Activated CD4-positive, alpha-beta T cell treated with anti-CD3 and anti-CD28 coated beads for 48 hours (primary cell): Measurements from ENCODE around the gene TMPRSS15.
"Not testable (repeated sequence)": the region's sequence is repeated elsewhere in the genome, so short reads cannot be mapped to it uniquely, and the experiment has no call there.

Experiments
- DNase-seq: peaks from one replicate; pipeline ENCODE4 v3.0.0-alpha.2; 2020

Gene TMPRSS15

DNA sequence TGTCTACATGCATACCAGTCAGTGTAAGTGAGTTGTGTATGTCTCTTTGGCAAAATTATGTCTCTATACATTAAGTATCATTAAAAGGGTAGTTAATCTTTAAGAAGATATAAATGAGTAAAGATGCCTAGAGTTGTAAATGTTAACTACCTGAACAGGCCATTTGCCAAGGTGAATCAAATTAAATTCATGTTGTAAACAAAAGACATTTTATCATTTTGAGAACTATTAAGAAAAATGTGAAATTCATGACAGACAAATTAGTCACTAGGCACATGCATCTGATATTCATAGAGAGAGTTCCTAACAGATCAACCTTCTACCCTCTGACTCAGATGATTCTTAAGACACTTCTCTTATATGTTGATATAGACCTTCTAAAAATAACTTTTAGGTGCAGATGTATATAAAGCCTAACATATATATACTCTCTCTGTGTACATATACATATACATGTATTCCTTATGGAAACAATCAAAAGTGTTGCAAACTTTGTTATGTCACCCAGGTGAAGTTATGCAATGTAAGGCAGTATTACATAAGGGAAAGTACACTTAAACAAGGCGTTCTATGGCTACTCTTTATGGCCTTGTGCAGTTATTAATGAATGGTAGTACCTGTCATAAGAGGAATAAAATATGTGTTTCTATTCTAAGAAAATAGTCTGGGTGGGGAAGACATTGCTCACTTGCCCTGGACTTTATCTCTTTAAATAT, at the start of gene TMPRSS15:
TSS of gene TMPRSS15 (minus strand) at position 51 of the 716 bp plus-strand sequence. CDS start 163 bp downstream, outside the sequence.
- DNase-seq = no peak

GRCh38 chr21:18451670-18452069, 48.1 kb upstream of the TMPRSS15 start:
- no peak for DNase-seq

DNA sequence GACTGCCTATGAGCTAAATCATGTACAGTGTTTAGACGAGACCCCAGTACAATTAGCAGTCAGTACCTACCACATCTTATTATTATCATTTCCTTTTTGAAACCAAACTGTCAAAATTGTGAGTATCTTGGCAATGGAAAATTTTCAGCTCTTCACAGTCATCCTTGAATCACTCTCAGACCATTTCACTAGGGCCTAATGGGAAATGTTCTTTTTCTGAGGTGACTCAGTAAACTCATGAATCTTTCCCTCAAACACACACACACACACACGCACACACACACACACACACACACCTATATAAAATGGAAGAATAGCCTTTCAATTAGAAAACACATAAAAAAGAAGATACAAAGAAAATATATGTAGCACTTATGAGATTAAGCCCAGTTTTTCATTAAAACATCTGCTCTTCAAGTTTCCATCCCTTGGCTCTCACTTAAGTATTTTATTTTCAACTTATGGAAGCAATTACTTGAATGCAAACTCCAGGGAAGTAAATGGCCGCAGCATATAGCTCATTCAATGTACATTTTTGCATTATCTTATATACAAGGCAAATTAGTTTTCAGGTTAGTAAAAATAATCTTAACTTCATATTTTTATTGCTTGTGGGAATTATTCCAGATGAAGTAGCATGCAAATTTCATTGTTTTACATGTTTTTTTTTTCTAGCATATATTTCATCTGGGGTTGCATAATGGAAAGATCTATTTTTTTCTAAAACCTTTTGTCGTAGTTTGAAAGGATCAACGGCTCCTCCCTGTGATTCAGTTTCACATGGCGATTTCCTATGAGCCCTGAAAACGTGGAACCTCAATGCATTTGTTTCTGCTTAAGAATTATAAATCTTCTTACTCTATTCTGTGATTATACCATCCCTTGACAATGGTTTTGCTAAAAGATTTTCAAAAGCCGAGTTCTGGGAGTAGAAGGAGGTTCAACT, 46.3 kb upstream of the TMPRSS15 start:
- no peak for DNase-seq

- no peak for DNase-seq
Measured at GRCh38 chr21:18443701-18444100, 40.1 kb upstream of the TMPRSS15 start.

DNA sequence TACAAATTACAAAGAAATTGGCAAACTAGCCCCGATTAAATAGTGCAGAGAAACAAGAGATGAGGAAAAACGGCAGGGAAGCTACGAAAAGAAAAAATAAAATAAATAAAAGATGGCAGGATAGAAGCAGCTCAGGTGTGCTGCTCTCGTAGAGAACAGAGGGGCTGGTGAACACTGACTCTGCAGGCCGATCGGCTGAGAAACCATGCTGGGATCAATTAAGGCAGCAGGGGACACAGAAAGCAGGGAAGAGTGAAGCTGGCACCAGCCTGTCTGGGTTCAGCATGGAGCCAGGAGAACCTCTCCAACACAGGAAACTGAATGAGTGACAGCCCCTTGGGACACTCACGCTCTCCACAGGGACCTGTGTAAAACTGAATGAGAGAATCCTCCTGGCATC, 39.5 kb upstream of the TMPRSS15 start:
- no peak for DNase-seq

GRCh38 chr21:18430341-18430740, 26.8 kb upstream of the TMPRSS15 start:
- no peak for DNase-seq

DNA sequence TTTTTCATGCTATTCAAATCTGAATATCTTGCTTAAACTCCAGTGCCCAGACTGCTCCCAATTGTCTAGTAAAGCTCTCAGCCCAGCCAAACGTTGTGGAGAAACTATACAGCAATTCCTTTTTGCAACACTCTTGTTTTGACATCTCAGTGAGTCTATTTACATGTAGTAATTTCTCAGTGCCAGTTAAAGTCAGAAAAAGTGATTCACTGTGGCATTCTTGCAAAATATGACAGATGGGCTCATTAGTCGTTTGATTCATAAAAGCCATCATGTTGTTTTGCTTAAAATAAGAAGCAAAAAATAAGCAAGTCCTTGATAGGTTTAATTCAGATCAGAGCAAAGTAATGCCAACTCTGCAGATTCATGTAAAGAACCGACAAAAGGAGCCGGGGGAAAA, 20.7 kb upstream of the TMPRSS15 start:
- DNase-seq = no peak

DNA sequence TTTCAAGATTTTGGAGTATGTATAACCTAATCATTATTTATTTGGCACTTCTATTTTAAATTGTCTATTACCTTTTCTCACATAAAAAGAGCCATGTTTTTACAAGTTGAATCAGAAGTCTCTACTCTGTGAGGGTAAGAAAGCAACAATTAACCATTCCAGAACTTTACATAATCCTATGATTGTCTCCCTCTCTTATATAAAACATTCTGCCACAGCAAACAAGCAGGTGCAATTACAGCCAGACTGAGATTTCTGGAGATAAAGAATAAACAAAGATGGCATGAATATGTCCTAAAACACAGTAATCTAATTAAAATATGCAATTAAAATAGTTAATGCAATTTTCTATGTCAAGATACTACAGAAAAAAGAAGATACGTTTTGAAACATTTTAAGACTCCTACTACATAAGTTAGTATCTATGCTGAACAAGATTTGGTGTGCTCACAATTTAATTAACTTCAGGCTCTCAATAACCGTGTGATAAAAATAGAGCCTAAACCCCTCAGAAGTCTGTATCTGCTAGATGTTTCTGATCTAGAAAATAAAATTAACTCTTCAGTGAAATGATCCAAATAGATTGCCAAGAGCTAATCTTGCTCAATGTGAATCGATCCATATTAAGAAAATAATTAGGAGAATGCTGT, 13.7 kb upstream of the TMPRSS15 start:
- DNase-seq = no peak

GRCh38 chr21:18411565-18411964, 8.0 kb upstream of the TMPRSS15 start:
- DNase-seq = no peak

- no peak for DNase-seq
Measured at GRCh38 chr21:18409579-18409978, 6.0 kb upstream of the TMPRSS15 start.

DNA sequence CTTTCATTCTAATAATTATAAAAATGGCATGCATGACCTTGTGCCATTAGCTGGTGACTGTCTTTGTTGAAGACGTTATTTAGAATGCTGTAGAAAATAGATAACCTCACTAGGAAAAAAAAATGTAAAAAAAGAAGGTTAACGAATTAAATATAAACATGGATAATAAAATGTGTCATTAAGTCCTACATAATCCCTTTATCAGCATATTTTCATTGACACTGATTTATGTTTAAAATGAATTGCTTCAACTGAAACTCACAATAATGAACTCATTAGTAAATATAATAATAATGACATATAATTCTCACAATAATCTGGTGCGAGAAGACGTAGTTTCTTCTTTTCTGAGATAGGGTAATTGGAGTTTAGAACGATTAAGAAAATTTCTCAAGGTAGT, 4.7 kb downstream of the TMPRSS15 start:
- no peak for DNase-seq

- DNase-seq = no peak
Measured at GRCh38 chr21:18387994-18388393, 15.6 kb downstream of the TMPRSS15 start.

DNA sequence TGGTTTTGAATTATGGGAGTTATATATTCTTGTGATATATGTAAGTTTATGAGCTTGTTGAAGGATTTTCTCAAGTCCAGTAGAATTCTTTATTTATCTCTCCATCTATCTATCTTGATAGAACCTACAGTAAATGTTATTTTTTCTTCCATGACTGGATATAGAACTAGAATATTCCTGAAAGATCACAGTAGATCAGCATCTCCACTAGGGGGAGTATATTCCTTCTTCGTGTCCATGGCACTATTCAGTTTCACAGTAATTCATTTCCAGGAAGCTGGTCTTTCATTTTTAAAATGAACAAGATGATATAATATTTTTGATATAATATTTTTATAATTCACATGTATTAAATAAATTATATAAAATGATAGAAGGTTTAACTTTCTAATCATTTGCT, 18.8 kb downstream of the TMPRSS15 start:
- DNase-seq = no peak

DNA sequence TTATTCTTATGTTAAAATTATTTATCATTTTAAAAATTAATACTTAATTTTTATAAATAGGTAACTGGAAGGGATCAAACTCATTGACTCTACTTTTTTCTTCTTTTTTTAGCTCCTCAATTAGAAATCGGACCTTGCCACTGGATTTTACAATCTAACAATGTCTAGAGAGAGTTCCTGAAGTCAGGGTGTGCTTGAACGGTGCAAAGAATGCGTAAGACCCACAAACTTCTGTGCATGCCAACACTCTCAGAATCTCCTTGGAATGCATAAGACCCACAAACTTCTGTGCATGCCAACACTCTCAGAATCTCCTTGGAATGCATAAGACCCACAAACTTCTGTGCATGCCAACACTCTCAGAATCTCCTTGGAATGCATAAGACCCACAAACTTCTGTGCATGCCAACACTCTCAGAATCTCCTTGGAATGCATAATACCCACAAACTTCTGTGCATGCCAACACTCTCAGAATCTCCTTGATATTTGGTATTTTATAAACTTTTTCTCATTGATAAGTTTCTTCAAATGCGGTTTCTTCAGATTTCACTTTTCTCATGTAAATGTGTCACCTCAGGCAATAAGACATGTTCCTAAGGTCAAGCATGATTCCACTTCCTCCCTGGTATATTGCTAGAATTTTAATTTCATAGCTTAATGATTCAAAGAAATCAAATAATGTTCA, 20.5 kb downstream of the TMPRSS15 start:
- DNase-seq = not testable (repeated sequence)

DNA sequence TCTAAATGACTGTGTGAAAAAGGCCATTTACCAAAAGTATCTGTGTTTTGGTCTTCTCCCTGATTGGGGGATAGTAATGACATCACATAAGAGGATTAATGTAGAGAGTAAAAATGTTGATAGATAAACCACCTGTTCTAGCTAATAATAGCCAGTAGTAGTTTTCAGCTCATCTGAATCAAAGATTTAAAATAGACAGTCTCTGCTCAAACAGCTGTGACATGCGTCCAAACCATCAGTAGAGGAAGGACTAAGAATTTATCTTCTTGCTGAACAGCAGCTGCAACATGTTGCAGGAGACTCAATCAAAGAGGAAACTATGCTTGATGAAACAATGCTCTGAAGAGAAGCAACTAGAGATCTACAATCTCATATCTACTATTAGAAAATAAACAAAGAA, 21.4 kb downstream of the TMPRSS15 start:
- no peak for DNase-seq

DNA sequence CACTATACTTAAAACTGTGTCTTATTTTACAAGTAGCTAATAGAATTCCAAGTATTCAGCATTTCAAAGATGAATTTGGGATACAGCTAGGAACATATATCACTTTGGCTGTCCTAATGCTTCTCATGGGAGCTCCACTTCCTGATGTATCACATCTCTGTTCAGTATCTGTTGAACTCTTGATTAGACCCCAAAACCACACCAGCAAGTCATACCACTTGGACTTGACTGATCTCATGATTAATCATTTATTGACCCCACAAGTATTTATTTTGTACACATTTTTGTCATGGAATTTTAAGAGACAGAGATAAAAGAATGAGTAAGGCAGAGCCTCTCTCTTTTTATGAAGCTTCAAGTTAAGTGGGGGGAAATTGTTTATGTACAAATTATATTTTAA, 30.0 kb downstream of the TMPRSS15 start:
- DNase-seq = no peak

GRCh38 chr21:18370301-18370700, 33.3 kb downstream of the TMPRSS15 start:
- DNase-seq = no peak

- no peak for DNase-seq
Measured at GRCh38 chr21:18369115-18369514, 34.5 kb downstream of the TMPRSS15 start.

GRCh38 chr21:18368205-18368604, 35.4 kb downstream of the TMPRSS15 start:
- no peak for DNase-seq

DNA sequence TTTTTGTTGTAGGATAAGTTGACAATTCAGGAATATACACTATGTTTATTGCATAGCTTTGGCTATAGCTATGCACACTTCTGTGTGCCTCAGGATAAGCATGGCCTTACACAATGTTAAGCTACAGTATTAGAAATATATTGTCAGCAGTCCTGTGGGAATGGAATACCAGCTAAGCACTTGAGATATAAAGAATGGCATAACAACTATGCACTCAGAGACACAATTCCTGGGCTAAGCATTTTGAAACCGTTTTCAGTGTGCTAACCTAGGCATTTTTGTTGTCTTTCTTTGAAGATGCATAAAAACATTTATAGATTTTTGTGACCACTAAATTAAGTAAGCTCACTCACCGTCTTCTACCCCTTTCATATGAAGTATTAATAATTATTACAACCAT, 46.8 kb downstream of the TMPRSS15 start:
- DNase-seq = no peak

- no peak for DNase-seq
Measured at GRCh38 chr21:18354947-18355346, 48.6 kb downstream of the TMPRSS15 start.

GRCh38 chr21:18350216-18350615, 53.4 kb downstream of the TMPRSS15 start:
- DNase-seq = no peak

DNA sequence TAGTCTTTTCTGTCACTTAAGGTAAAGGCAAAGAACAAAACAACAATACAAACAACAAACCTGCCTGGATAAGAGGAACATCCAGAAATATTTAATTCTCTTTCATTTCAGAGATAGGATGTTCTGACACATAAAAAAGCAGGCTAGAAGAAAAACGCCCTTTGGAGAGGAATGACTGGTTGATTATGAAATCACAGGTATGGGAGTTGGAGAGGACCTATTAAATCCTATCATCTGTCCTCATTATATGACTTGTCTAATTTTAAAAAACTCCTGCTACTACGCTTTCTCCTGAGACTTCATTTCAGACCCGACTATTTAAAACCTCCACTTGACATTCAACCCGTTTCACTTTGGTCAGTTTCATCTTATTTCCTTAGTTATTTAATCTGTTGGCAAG, 54.1 kb downstream of the TMPRSS15 start:
- DNase-seq = no peak
